Measurements from ENCODE around the gene DYDC2. TPM values are rescaled to one million over a fixed set of nuclear protein-coding genes. Genes with fewer than 3 reads are reported as not detected.
A peak's percentile ranks its signal among the peaks of the same experiment; 100 is the strongest.
"Not testable (repeated sequence)": the region's sequence is repeated elsewhere in the genome, so short reads cannot be mapped to it uniquely, and the experiment has no call there.

Gene DYDC2
- total and polyA plus RNA-seq, 4 donors: 3.1 to 11.8 (median 9.7) TPM

- H3K27me3 ChIP-seq (ENCODE audit: control insufficient read depth, insufficient read depth, low read length); H3K27ac ChIP-seq (ENCODE audit: low read depth, low read length); H3K4me3 ChIP-seq (ENCODE audit: low read depth, low read length); H3K9me3 ChIP-seq (ENCODE audit: control insufficient read depth, insufficient read depth, low read length); DNase-seq (ENCODE audit: low read depth in 4 of 6, low spot score in 6 of 6); H3K36me3 ChIP-seq (ENCODE audit: control insufficient read depth, insufficient read depth, low read length): not testable (repeated sequence)
- peaks cover 16% of the 10 kb centered on the region for H3K4me1 ChIP-seq (ENCODE audit: control insufficient read depth, insufficient read depth, low read length)
- no CpG with 5 or more reads among the region's 2 CpGs for WGBS (ENCODE audit: insufficient coverage)
These were observed 2.3 kb downstream of the DYDC2 start for GRCh38 chr10:80358925-80359324.

GRCh38 chr10:80359644-80360043 is 3.1 kb downstream of the DYDC2 start:
- Histone ChIP-seq H3K27ac (ENCODE audit: low read depth, low read length) (no peak overlapping the region), H3K9me3 (ENCODE audit: control insufficient read depth, insufficient read depth, low read length) (no peaks in the 10 kb centered on the region), H3K4me3 (ENCODE audit: low read depth, low read length) (no peak overlapping the region), H3K4me1 (ENCODE audit: control insufficient read depth, insufficient read depth, low read length) (peaks cover 16% of the 10 kb centered on the region), H3K36me3 (ENCODE audit: control insufficient read depth, insufficient read depth, low read length) (peaks cover 4% of the 10 kb centered on the region), H3K27me3 (ENCODE audit: control insufficient read depth, insufficient read depth, low read length) (peaks cover 2% of the 10 kb centered on the region)
- 96% methylated on average over 21 of the region's 22 CpGs for WGBS (ENCODE audit: insufficient coverage)
- no peak for DNase-seq (ENCODE audit: low read depth in 4 of 6, low spot score in 6 of 6)

GRCh38 chr10:80365510-80365909 is 8.9 kb downstream of the DYDC2 start:
- 0% methylated on average over 1 of the region's 1 CpG for WGBS (ENCODE audit: insufficient coverage)
- H3K36me3 ChIP-seq (ENCODE audit: control insufficient read depth, insufficient read depth, low read length): no peaks in the 10 kb centered on the region
- no peak overlapping the region for H3K27ac ChIP-seq (ENCODE audit: low read depth, low read length)
- DNase-seq (ENCODE audit: low read depth in 4 of 6, low spot score in 6 of 6): no peak
- H3K4me1 ChIP-seq (ENCODE audit: control insufficient read depth, insufficient read depth, low read length): no peaks in the 10 kb centered on the region
- H3K4me3 ChIP-seq (ENCODE audit: low read depth, low read length): no peak overlapping the region
- H3K9me3 ChIP-seq (ENCODE audit: control insufficient read depth, insufficient read depth, low read length): peaks cover 12% of the 10 kb centered on the region
- H3K27me3 ChIP-seq (ENCODE audit: control insufficient read depth, insufficient read depth, low read length): no peaks in the 10 kb centered on the region

GRCh38 chr10:80371467-80371866 is 14.9 kb downstream of the DYDC2 start:
- Histone ChIP-seq H3K36me3 (ENCODE audit: control insufficient read depth, insufficient read depth, low read length) (no peaks in the 10 kb centered on the region), H3K27me3 (ENCODE audit: control insufficient read depth, insufficient read depth, low read length) (no peaks in the 10 kb centered on the region), H3K4me1 (ENCODE audit: control insufficient read depth, insufficient read depth, low read length) (no peaks in the 10 kb centered on the region), H3K9me3 (ENCODE audit: control insufficient read depth, insufficient read depth, low read length) (peaks cover 11% of the 10 kb centered on the region), H3K4me3 (ENCODE audit: low read depth, low read length) (no peak overlapping the region), H3K27ac (ENCODE audit: low read depth, low read length) (no peak overlapping the region)
- DNase-seq (ENCODE audit: low read depth in 4 of 6, low spot score in 6 of 6): no peak
- WGBS (ENCODE audit: insufficient coverage): 98% methylated on average over 4 of the region's 6 CpGs

GRCh38 chr10:80372675-80373074 is 16.1 kb downstream of the DYDC2 start:
- no peak overlapping the region for H3K27ac ChIP-seq (ENCODE audit: low read depth, low read length)
- H3K4me1 ChIP-seq (ENCODE audit: control insufficient read depth, insufficient read depth, low read length): no peaks in the 10 kb centered on the region
- H3K4me3 ChIP-seq (ENCODE audit: low read depth, low read length): no peak overlapping the region
- peak in 2 of 6 donors; percentile 29 to 49 for DNase-seq (ENCODE audit: low read depth in 4 of 6, low spot score in 6 of 6)
- H3K36me3 ChIP-seq (ENCODE audit: control insufficient read depth, insufficient read depth, low read length): no peaks in the 10 kb centered on the region
- WGBS (ENCODE audit: insufficient coverage): 0% methylated on average over 1 of the region's 5 CpGs
- no peaks in the 10 kb centered on the region for H3K27me3 ChIP-seq (ENCODE audit: control insufficient read depth, insufficient read depth, low read length)
- H3K9me3 ChIP-seq (ENCODE audit: control insufficient read depth, insufficient read depth, low read length): no peaks in the 10 kb centered on the region

GRCh38 chr10:80373502-80373901 is 16.9 kb downstream of the DYDC2 start:
- no CpG with 5 or more reads among the region's 2 CpGs for WGBS (ENCODE audit: insufficient coverage)
- no peak overlapping the region for H3K27ac ChIP-seq (ENCODE audit: low read depth, low read length)
- H3K9me3 ChIP-seq (ENCODE audit: control insufficient read depth, insufficient read depth, low read length): no peaks in the 10 kb centered on the region
- H3K4me3 ChIP-seq (ENCODE audit: low read depth, low read length): no peak overlapping the region
- no peaks in the 10 kb centered on the region for H3K4me1 ChIP-seq (ENCODE audit: control insufficient read depth, insufficient read depth, low read length)
- DNase-seq (ENCODE audit: low read depth in 4 of 6, low spot score in 6 of 6): no peak
- H3K27me3 ChIP-seq (ENCODE audit: control insufficient read depth, insufficient read depth, low read length): no peaks in the 10 kb centered on the region
- H3K36me3 ChIP-seq (ENCODE audit: control insufficient read depth, insufficient read depth, low read length): no peaks in the 10 kb centered on the region

- Histone ChIP-seq H3K36me3 (ENCODE audit: control insufficient read depth, insufficient read depth, low read length) (no peaks in the 10 kb centered on the region), H3K4me1 (ENCODE audit: control insufficient read depth, insufficient read depth, low read length) (no peaks in the 10 kb centered on the region), H3K27me3 (ENCODE audit: control insufficient read depth, insufficient read depth, low read length) (no peaks in the 10 kb centered on the region), H3K4me3 (ENCODE audit: low read depth, low read length) (no peak overlapping the region), H3K9me3 (ENCODE audit: control insufficient read depth, insufficient read depth, low read length) (no peaks in the 10 kb centered on the region), H3K27ac (ENCODE audit: low read depth, low read length) (no peak overlapping the region)
- no peak for DNase-seq (ENCODE audit: low read depth in 4 of 6, low spot score in 6 of 6)
- no CpG with 5 or more reads among the region's 3 CpGs for WGBS (ENCODE audit: insufficient coverage)
These were observed 23.1 kb downstream of the DYDC2 start for GRCh38 chr10:80379701-80380100.

GRCh38 chr10:80380185-80380584 is 23.6 kb downstream of the DYDC2 start:
- Histone ChIP-seq H3K9me3 (ENCODE audit: control insufficient read depth, insufficient read depth, low read length) (no peaks in the 10 kb centered on the region), H3K4me1 (ENCODE audit: control insufficient read depth, insufficient read depth, low read length) (no peaks in the 10 kb centered on the region), H3K27me3 (ENCODE audit: control insufficient read depth, insufficient read depth, low read length) (no peaks in the 10 kb centered on the region), H3K36me3 (ENCODE audit: control insufficient read depth, insufficient read depth, low read length) (no peaks in the 10 kb centered on the region), H3K4me3 (ENCODE audit: low read depth, low read length) (no peak overlapping the region), H3K27ac (ENCODE audit: low read depth, low read length) (no peak overlapping the region)
- no peak for DNase-seq (ENCODE audit: low read depth in 4 of 6, low spot score in 6 of 6)
- 78% methylated on average over 3 of the region's 4 CpGs for WGBS (ENCODE audit: insufficient coverage)

GRCh38 chr10:80382989-80383388 is 26.4 kb downstream of the DYDC2 start:
- H3K27ac ChIP-seq (ENCODE audit: low read depth, low read length): no peak overlapping the region
- no peaks in the 10 kb centered on the region for H3K27me3 ChIP-seq (ENCODE audit: control insufficient read depth, insufficient read depth, low read length)
- peaks cover 2% of the 10 kb centered on the region for H3K4me1 ChIP-seq (ENCODE audit: control insufficient read depth, insufficient read depth, low read length)
- no CpG with 5 or more reads among the region's 4 CpGs for WGBS (ENCODE audit: insufficient coverage)
- H3K9me3 ChIP-seq (ENCODE audit: control insufficient read depth, insufficient read depth, low read length): no peaks in the 10 kb centered on the region
- no peak overlapping the region for H3K4me3 ChIP-seq (ENCODE audit: low read depth, low read length)
- H3K36me3 ChIP-seq (ENCODE audit: control insufficient read depth, insufficient read depth, low read length): no peaks in the 10 kb centered on the region
- DNase-seq (ENCODE audit: low read depth in 4 of 6, low spot score in 6 of 6): peak in 2 of 6 donors; percentile 70 to 85

GRCh38 chr10:80390740-80391139 is 34.2 kb downstream of the DYDC2 start:
- peaks cover 5% of the 10 kb centered on the region for H3K4me1 ChIP-seq (ENCODE audit: control insufficient read depth, insufficient read depth, low read length)
- H3K9me3 ChIP-seq (ENCODE audit: control insufficient read depth, insufficient read depth, low read length): no peaks in the 10 kb centered on the region
- H3K27ac ChIP-seq (ENCODE audit: low read depth, low read length): no peak overlapping the region
- DNase-seq (ENCODE audit: low read depth in 4 of 6, low spot score in 6 of 6): no peak
- H3K36me3 ChIP-seq (ENCODE audit: control insufficient read depth, insufficient read depth, low read length): no peaks in the 10 kb centered on the region
- 78% methylated on average over 6 of the region's 9 CpGs for WGBS (ENCODE audit: insufficient coverage)
- no peak overlapping the region for H3K4me3 ChIP-seq (ENCODE audit: low read depth, low read length)
- H3K27me3 ChIP-seq (ENCODE audit: control insufficient read depth, insufficient read depth, low read length): no peaks in the 10 kb centered on the region

Data from spinal cord (tissue), 10 donors.